ENCODE results near the gene RAD9B.
A peak's percentile ranks its signal among the peaks of the same experiment; 100 is the strongest.

Gene RAD9B

GRCh38 chr12:110528277-110528839 lies 26.2 kb downstream of the RAD9B start:
- no peak for DNase-seq

DNA sequence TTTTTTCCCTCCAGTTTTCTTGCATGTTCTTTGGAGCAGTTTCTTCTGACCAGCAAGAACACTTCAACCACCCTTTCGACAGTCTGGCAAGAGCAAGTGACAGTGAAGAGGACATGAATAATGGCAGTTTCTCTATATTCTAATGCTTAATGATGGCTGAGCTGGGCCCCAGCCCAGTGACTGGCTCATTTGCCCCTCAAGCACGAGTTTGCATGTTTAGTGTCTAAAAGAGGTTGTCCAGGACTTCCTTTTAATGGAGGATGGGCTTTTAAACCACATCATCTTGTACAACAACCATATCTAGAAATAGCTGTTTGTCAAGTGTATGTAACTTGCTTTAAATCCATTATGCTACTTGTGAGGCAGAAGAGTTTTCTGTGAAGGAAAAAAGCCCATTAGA lies 28.4 kb downstream of the RAD9B start:
- peak in 1 of 2 experiments; percentile 21 for DNase-seq

DNA sequence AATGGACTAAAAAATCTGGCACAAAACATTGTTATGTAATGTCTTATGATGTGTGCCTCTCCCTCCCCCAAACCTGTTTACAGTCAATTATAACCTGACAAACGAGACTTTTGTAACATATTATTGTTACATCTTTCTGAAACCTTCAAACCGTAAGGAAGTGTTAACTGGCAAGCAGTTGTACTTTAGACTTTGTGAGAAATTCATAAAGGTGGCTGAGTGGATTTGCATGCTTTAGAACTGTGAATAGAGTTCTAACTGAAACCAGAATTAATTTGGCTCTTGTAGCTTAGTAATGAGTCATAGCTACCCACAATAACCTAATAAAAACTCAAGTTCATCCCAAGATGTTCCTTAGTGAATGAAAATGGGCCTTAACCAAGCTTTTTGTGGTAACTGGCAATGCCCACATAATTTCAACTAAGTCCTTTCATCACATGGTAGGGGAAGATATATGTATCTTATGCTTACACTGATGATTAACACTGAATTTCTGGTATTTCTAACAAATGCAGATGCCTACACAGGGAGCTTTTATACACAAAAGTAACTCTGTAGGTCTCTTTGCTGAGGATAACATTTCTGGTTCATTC lies 29.7 kb downstream of the RAD9B start:
- DNase-seq: peak; percentile 46 to 67

GRCh38 chr12:110532644-110533043 lies 30.5 kb downstream of the RAD9B start:
- no peak for DNase-seq

DNA sequence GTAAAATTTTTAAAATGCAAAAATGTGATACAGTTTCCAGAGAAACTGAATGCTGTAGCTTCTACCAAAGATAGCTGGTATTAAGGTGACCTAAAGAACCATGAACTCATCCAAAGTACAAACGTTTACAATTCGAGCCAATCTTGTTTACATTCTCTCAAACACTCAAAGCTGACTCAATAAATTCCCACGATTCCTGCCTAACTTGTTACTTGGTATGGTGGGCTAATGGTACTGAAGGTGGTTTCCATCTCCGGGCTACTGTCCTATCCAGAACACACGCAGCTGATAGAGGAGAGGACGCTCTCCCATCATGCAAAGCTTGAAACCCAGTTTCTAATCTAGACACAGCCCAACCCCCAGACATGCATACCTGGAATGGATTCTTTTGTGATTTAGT lies 31.5 kb downstream of the RAD9B start:
- peak in 1 of 2 experiments; percentile 17 for DNase-seq

DNA sequence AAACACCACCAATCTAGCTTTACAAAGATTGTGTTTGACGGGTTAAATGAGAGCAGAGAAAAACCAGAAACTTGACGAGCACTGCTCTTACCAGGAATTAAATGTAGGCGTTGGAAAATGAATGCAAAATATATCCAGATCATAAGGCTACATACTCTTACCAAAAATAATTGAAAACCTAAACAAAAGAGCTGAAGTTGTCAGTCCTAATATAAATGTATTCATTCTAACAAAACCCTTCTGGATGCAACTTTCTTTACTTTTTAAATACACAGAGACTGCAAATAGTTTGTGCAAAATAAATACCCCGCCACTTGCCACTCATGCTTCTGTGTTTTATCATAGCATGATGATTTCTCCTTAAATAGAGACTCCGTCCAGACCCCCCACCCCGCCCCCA lies 32.7 kb downstream of the RAD9B start:
- DNase-seq: no peak

DNA sequence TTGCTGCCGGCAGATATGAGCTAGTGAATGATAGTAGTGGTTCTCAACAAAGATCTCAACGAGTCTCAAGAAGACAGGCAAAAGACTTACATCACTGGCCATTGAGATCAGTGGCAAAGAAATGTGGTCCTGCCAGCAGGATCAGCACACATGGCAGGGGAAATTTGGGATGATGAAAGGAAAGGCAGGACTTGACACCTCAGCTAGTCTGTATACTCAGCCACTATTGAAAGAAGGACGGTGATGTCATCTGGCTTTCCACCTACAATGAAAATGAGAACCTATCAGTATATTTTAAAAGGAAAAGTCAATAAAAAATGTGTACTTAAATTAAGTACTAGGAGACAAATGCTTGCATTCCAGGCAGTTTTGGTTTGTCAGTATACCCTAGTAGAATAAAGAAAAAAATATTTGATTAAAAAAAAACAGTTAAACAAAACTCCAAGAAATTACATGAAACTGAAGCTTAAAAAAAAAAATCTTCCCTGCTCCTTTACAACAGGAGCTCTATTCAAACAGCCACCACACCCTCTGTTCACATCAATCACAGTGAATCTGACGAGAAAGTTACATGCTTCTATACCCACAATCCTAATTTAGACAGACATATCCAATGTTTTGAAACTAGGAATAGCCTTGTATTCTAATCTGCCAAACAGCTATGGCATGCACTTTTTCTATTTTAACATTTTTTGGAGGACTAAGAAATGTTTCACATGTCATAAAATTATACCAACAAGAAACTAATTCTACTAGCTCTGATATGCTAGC lies 34.9 kb downstream of the RAD9B start:
- no peak for DNase-seq

DNA sequence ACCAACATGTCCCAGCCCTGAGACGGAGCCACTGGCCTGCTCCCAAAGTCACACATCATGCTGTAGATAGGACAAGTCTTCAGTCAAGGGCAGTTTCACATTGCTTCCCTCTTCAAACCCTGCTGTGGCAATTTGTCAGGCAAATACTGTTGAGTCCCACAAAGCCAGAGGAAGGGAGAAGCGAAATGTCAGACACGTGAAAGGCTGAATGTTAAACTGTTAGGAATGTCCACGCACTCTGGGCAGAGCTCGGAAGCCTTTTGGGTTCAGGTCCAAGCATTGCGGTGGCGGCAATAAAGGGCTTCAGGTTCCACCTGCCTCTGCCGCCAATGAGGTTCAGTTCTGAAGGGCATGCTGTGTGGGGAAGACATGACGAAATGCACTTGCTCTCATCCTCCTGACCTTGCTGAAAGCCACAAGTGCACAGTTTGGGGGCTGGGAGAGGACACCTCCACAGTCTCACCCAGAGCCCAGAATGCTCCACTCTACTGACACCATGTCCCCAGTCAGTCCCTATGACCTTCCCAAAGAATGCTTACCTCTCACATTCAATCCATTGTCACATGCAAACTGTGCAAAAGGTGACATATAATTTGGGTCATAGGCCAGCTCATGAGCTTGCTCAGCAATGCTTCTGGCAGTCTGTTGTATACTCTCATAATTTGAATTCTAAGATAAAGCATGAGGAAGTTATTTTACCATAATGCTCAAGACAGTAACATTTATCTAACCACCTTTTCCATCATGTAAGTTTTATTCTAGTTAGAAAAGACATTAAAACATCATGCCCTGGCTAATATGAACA lies 35.7 kb downstream of the RAD9B start:
- DNase-seq: no peak

- no peak for DNase-seq
These were observed 36.9 kb downstream of the RAD9B start for GRCh38 chr12:110538869-110539622.

DNA sequence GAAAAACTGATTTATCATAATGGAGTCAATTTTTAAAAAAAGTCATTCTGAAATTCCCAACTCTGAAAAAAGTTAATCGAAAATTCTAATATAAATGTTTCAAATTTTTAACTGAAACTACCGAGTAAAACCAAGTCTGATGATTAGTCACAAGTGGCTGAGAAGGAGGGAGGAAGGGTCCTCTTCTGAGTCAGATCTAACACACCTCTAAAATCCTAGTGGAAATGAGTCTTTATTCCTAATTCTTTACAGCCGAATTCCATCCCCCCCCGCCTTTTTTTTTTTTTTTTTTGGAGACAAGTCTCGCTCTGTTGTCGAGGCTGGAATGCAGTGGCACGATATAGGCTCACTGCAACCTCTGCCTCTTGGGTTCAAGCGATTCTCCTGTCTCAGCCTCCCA lies 37.9 kb downstream of the RAD9B start:
- no peak for DNase-seq

DNA sequence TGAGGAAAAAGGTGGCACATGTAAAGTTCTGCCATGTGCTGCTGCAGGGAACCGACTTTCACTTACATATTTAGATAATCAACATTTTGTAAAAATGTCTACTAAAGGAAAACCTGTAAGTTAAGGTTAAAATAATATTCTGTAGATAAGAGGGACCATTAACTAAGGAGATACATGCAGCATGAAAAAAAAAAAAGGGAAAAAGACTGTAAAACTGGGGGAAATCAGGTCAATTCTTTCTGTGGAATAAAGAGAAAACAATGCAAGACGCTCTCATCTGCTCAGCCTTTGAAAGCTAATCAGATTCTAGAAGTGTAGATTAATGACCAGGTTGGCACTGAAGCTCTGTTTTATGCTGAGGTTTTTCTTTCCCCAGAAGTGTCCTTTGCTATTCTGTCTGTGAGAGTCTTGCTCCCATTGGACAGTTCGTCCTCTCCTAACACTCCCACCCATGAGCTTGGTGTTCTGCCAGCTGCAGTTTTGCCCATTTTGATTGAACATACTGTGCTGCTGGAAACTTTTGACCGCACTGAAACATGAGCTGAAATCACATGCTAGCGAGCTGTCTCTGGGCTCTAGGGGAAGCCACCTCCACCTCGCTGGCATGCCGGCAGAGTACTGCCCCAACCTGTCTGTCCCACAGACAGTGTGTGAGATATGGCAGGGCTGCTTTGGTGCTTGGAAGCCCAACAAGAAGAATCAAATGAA lies 41.3 kb downstream of the RAD9B start:
- no peak for DNase-seq

GRCh38 chr12:110543965-110544364 lies 41.8 kb downstream of the RAD9B start:
- DNase-seq: no peak

DNA sequence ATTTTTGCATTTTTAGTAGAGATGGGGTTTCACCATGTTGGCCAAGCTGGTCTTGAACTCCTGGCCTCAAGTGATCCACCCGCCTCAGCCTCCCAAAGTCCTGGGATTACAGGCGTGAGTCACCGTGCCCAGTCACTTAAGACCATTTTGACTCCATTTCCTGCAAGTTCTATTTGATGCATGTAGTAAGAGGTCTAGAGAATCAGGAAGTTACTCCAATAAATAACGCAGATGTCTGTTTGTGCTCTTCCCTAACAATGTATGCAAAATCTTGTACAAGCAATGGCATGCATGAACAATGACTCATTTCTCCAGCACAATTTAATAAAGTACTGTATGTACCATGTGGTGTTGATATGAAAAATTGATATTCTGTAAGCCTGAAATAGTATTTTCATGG lies 43.1 kb downstream of the RAD9B start:
- DNase-seq: peak; percentile 24 to 42

DNA sequence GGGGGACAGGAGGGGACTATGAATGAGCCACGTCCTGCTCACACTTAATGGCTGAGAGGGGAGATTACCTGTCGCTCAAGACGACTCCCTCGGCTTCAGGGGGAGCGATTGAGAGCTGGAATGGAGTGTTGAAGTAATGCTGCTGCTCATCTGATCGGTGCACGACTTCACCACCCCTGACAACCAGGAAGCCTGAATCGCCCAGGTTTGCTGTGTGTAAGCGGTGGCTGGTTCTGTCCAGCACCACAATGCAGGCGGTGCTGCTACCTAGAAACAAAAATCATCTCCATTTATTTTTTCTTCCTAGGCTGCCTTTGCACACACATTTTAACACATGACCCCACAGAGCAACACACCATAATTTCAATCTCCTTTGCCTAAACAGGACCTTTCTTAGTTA lies 43.7 kb downstream of the RAD9B start:
- DNase-seq: no peak

GRCh38 chr12:110546339-110546738 lies 44.2 kb downstream of the RAD9B start:
- DNase-seq: no peak

GRCh38 chr12:110547090-110547489 lies 45.0 kb downstream of the RAD9B start:
- no peak for DNase-seq

- DNase-seq: no peak
These were observed 46.5 kb downstream of the RAD9B start for GRCh38 chr12:110548678-110549077.

DNA sequence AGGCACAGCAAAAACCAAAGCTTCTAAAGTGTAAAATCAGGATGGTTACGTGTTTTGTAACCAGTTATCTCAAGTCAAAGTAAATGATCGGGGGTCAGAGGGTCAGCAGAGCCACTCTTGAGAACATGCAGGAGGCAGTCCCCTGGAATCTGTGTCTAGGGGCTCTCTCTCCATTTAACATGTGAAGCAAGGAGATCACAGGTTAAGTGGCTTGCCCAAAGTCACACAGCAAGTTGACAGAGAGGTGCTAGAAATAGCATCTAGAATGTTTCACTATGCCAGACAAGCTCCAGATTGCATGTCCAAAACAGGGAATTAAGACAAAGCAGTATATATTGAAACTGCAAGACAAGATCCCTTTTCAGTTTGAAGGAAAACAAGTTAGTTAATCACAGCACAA lies 47.6 kb downstream of the RAD9B start:
- DNase-seq: no peak

- DNase-seq: no peak
These were observed 48.9 kb downstream of the RAD9B start for GRCh38 chr12:110550981-110551380.

All from NCI-H526 (cell line).